ENCODE data around the gene ZC2HC1C.
A peak's percentile ranks its signal among the peaks of the same experiment; 100 is the strongest.
"Not testable (repeated sequence)": the region's sequence is repeated elsewhere in the genome, so short reads cannot be mapped to it uniquely, and the experiment has no call there.

ZC2HC1C gene

DNA sequence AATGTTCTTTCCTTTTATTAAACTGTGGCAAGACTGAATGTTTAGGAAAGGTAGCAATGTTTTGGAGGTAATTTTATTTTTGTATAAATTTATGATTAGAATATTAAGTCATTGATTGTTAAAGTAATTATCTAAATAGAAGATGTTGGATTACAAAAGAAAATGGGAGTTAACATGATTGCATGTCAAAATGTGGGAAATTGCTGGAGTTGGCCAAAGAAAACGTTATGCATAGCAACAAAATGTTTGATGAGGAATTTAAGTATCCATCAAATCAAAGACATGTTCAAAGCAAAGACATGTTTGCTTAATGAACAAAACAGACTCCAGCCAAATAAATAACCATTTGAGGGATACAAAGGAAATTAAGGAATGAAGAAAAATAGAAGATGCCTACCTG is 15.0 kb upstream of the ZC2HC1C start:
- no peak for DNase-seq

DNA sequence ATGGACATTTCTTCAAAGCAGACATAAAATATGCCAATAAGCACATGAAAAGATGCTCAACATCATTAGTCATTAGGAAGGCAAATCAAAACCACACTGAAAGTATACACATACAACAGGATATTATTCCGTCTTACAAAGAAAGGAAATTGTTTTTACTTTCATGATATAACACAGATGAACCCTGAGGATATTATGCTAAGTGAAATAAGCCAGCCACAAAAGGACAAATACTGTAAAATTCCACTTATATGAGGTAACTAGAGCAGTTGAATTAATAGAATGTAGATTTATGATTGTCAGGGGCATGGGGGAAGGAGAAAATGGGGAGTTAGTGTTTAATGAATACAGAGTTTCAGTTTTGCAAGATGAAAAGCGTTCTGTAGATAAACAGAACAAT is 9.8 kb upstream of the ZC2HC1C start:
- peak; percentile 66 for DNase-seq

- no peak for DNase-seq
Measured at GRCh38 chr14:75060420-75060819, 9.0 kb upstream of the ZC2HC1C start.

DNA sequence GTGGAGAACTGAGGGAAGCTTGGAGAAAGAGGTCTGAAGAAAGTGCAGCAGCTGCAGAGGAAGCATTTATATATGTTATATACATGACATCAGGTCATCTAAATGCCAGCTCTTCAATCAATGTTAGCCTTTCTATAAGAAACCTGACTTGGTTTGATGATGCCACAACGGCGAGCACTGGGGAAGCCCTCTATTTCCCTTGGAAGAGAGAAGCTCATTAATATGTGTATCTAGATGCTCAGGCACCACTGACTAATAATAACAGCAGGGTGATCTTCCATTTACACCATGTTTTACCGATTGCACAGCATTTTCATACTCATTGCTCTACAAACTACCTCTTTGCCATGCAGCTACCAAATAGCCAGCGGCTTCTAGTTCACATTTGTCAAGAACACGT is 6.4 kb upstream of the ZC2HC1C start:
- DNase-seq, result no peak

DNA sequence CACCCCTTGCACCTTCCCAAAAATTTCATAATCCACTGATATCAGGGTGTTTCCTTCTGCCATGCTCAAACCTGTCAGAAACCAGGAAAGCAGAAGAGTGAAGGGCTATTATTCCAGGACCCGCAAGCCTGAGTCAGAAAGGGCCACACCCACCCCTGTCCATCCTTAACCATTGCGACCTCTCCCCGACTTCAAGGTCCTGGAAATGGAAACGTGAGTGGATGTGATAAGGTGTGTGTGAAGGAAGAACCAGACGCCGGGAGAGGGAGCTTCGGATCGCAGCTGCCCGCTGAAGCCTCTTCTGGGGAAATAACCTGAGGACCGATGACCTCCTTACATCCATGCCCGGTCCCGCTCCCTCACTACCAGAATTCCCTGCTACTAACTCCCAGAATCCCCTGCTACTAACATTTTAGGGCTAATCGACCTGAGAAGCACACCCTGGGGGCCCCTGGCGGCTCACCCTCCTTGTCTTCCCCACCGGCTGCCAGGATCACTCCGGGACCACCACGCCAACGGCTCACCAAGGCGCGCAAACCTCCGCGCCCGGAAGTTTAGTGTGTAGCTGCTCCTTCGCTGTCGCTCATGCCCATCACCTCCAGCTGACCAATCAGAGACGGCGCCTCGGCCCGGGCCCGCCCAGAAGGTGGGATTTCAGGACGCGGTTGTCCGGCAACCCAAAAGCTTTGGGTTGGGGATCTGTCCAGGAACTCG is 5.8 kb upstream of the ZC2HC1C start, which contains the start of gene ACYP1:
ACYP1 (minus strand) TSS at position 534 of the 714 bp plus-strand sequence; CDS start at position 63, 471 bp downstream.
- peak; percentile 88 for DNase-seq

- no peak for DNase-seq
Measured at GRCh38 chr14:75064205-75064567, 5.3 kb upstream of the ZC2HC1C start.

DNA sequence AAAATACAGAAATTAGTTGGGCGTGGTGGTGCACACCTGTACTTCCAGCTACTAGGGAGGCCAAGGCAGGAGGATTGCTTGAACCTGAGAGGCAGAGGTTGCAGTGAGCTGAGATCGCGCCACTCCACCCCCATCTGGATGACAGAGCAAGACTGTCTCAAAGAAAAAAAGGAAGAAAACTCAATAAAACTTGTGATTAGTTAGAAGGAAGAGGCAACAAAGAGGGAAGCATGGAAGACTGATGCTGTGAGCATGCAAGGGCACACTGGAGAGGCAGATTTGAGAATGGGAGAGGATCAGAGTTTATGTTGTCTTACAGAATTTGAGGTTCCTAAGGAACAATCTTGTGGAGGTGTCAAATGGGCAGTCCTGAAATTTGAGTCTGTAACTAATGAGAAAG is 2.8 kb upstream of the ZC2HC1C start:
- DNase-seq, result no peak

DNA sequence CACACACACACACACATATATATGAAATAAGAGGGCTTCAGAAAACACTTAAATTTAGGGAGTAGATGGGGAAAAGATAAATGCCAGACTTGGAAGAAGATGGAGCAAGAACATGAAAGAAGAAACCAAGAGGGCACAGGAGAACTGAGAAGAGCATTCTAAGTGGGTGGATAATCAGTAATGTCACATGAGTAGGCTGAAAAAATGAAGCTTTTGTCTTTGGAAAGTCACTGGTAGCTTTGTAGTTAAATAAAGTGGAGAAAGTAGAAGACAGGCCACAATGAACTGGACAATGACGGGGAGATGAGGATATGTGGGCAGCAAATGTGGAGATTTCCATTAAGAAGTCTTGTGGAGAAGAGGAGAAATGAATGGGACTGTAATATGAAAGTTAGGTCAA is 2.2 kb upstream of the ZC2HC1C start:
- no peak for DNase-seq

DNA sequence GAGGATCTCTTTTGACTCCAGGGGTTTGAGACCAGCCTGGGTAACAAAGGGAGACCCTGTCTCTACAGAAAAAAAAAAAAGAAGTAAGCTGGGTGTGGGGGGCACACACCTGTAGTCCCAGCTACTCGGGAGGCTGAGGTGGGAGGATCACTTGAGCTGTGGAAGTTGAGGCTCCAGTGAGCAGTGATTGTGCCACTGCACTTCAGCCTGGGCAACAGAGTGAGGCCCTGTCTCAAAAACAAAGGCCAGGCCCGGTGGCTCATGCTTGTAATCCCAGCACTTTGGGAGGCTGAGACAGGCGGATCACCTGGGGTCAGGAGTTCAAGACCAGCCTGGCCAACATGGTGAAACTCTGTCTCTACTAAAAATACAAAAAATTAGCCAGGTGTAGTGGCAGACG is 1.7 kb upstream of the ZC2HC1C start:
- DNase-seq, result not testable (repeated sequence)

DNA sequence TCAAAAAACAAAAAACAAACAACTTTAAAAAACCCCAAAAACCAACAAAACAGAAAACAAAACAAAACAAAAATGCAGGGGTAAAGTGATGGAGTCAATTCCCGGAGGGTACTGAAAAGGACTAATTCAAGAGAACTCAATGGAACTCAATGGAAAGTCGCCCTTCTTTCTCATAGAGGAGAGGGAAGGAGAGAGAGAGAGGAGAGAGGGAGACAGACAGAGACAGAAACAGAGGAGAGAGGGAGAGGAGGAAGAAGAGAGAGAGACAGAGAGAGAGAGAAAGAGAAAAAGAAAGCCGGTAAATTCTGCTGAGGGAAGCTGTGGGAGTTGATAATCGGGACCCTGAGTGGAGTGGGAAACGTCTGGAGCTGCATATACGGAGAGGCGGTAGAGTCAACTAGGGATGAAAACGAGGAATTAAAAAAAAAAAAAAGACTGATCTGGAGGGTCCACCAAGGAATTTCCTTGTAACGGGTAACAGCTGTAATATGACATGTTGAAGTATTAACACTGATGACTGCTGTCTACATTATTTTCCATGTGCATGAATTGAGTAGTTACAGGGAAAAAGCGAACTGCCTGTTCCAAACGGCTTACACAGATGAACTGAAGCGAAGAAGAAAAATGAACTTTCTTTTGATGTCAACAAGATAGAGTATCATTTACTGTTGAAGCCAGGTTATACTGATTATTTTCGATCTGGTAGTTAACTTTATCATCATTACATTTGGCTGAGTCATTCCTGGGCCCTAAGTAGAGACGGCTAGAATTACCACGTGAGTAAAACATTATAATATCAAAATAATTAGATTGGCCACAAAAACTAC is 934 bp upstream of the ZC2HC1C start:
- no peak for DNase-seq

GRCh38 chr14:75069811-75070145 is 337 bp downstream of the ZC2HC1C start:
- DNase-seq, result no peak

DNA sequence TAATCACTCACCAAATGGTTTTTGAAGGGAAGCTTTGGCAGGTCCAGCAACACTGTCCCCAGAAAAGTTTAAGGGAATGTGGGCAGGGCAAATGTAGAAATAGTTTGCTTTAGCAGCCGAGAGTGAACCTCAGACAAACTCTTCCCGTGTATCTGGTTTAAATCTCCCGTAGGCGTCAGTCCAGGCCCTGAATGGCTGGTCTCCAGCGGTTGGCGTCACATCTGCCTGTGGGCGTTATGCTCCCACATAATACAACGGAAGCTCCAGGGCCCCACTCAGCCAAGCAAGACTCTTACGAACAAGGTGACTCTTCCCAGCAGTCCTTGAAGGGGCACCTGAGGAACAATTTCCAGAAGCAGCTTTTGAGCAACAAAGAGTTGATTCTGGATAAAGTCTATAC is 942 bp downstream of the ZC2HC1C start:
- no peak for DNase-seq

DNA sequence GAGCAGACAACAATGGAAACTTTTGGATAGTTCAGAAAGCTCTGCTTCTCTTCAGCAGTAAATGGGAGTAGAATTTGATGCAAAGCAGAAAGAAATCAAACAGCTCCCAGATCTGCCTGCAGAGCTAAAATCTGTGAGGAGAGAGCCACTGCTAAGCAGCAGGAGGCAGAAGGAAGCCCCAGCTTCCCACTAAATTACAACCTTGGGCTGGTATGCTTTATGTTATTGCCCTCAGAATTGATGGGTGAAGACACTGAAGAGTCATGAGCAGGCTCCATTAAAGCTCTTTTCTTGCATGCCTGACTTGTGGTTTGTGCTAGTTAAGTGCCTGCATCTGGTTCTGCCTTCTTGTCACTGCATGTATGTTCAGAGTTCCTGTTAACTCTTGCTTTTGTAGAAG is 8.4 kb downstream of the ZC2HC1C start:
- no peak for DNase-seq

- DNase-seq, result no peak
Measured at GRCh38 chr14:75079521-75079920, 10.1 kb downstream of the ZC2HC1C start.

DNA sequence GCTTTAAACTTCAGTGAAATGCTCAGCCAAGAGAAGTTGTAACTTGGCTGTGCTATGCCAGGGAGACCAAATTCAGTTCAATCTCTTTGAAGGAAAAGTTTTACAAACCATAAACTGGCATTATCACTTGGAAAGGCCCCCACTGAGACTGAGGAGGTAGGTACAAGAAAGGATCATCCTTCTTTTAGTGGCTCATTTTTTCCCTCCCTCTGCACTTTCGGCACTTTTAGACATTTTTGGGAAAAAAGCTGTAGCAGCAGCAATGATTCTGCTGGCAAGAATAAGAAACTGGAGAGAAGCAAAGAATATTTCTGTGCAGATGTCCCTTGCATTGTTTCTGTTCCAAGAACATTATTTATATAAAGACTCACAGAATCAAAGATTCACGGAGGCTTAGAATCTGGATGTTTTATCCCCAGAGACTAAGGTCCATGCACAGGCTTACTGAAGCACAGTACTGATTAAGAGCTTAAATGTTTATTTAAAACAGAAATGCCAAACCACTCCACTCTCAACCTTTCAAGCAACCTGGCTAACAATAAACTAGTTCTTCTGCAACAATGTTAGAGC is 12.3 kb downstream of the ZC2HC1C start:
- DNase-seq, result no peak

- no peak for DNase-seq
Measured at GRCh38 chr14:75083271-75083670, 13.8 kb downstream of the ZC2HC1C start.

DNA sequence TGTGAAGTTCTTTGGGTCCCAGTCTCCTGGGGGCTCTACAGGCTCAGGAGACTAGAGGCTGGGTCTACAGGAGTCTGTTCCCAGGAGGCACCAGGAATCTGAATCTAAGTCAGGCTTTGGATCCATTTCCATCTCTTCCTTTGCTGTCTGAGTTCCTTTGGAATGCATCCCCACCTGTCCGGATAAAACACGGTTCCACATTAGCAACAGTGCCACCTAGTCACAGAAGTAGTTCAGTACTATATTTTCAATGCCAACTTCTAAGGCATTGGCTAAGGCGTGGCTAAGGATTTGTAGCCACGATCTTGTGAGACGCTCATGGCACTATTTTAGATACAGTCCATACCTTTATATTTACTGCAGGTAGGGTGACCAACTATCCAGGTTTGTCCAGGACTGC is 15.1 kb downstream of the ZC2HC1C start:
- DNase-seq, result no peak

- DNase-seq, result no peak
Measured at GRCh38 chr14:75088153-75088552, 18.7 kb downstream of the ZC2HC1C start.

DNA sequence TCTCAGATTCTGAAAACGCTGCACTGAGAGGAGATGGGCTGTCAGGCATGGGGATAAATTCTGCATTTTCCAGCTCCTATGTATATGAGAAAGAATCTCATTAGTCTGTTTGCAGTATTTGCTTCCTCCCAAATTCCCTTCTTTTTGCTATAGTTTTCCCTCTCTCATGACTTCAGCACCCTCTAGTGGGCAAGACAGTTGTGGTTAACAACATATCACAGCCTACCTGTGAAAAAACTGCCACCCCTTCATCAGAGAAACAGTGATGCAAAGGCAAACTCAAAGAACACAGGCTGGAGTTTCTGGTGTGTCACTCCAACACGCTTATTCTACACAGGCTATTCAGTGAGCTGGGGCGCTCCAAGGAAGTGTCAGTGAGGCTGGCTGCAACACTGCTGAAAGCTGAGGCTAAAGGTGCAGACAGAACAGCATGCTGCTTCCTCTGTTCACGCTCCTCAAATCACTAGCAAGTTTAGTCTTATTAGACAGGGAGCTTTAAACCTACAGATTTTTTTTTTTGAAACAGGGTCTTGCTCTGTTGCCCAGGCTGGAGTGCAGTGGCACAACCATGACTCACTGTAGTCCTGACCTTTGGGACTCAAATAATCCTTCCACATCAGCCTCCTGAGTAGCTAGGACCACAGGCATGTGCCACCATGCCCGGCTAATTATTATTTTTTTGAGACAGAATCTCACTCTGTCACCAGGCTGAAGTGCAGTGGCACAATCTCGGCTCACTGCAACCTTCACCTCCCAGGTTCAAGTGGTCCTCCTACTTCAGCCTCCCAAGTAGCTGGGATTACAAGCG is 19.3 kb downstream of the ZC2HC1C start:
- DNase-seq, result peak; percentile 56

DNA sequence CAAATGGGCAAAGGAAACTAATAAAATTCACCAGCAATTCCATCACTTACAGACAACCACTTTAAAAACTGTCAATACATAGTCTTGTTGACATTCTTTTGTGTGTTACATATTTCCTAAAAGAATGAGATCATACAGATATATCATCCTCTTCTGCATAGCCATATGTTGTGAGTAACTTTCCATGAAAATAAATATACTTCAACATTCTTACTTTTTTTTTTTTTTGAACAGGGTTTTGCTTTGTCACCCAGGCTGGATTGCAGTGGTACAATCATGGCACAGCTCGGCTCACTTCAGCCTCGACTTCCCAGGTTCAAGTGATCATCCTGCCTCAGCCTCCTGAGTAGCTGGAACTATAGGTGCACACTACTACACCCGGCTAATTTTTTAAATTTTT is 20.9 kb downstream of the ZC2HC1C start:
- peak; percentile 44 for DNase-seq

DNA sequence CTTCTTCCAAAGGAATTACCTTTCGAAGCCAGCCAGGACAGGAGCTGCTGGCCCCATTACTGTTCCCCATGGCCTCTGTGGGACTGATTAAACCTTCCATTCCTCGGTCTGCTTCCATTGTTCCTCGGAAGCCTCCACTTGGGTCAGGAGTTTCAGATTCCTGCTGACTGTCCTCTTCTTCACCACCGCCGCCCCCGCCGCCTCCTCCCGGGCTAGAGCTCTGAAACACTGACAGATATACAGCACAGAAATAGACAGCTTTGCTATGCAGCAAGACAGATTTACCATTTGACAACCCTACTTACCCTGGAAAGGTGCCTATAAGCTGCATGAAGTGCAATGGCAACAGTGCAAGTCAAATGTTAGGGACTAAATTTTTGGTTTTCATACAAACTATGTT is 21.8 kb downstream of the ZC2HC1C start:
- DNase-seq, result no peak

GRCh38 chr14:75092698-75093097 is 23.3 kb downstream of the ZC2HC1C start:
- no peak for DNase-seq

DNA sequence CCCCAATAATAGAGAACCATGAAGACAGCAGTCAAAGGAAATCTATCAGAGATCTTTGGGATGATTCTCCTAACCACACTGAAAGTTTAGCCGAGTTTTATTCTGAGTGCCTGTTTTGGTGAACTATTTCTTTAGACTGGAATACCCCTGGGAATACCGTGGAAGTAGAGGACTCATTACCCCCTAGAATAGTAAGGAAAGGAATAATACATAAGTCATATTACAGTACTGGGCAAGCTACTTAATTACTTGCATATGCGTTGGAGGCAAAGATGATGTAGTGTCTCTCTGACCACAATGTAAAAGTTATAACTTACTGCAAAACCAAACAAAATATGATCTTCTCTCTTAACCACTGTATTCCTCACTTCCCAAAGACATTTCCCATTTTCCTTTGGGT is 25.5 kb downstream of the ZC2HC1C start:
- DNase-seq, result peak; percentile 71
